H9 (cell line): ENCODE results near the gene COL8A1. TPM values are rescaled to one million over a fixed set of nuclear protein-coding genes. Genes with fewer than 3 reads are reported as not detected.

ENCODE experiments used
- DNase-seq: peaks from one replicate; pipeline ENCODE4 v3.0.0-alpha.2; 2017
- H2AFZ ChIP-seq: one replicate; pipeline ENCODE4 v1.6.1; 2013; ENCODE audit warnings: mild to moderate bottlenecking, low read length, control low read depth, moderate library complexity
- H2AK5ac ChIP-seq: 2 replicates; pipeline ENCODE4 v1.6.1; 2013; ENCODE audit warnings: low read length, control low read depth, mixed read lengths; ENCODE audit not compliant: insufficient read length
- H2BK120ac ChIP-seq: one replicate; pipeline ENCODE4 v1.6.1; 2013; ENCODE audit warnings: low read depth, mild to moderate bottlenecking, low read length, control low read depth, inconsistent platforms; ENCODE audit not compliant: poor library complexity, severe bottlenecking
- H2BK12ac ChIP-seq: 2 replicates; pipeline ENCODE4 v1.6.1; 2013; ENCODE audit warnings: low read length, control low read depth, mixed read lengths, low read depth; ENCODE audit not compliant: insufficient read length
- H2BK15ac ChIP-seq: 2 replicates; pipeline ENCODE4 v1.6.1; 2013; ENCODE audit warnings: low read depth, low read length, control low read depth
- H2BK20ac ChIP-seq: one replicate; pipeline ENCODE4 v1.6.1; 2013; ENCODE audit warnings: low read depth, mild to moderate bottlenecking, low read length, control low read depth, inconsistent platforms; ENCODE audit not compliant: poor library complexity, severe bottlenecking
- H2BK5ac ChIP-seq: 2 replicates; pipeline ENCODE4 v1.6.1; 2013; ENCODE audit warnings: low read length, control low read depth, mixed read lengths; ENCODE audit not compliant: insufficient read length
- H3K14ac ChIP-seq: 2 replicates; pipeline ENCODE4 v1.6.1; 2013; ENCODE audit warnings: low read length, control low read depth; ENCODE audit not compliant: insufficient read depth
- H3K18ac ChIP-seq: 2 replicates; pipeline ENCODE4 v1.6.1; 2013; ENCODE audit warnings: low read depth, mild to moderate bottlenecking, mixed read lengths, low read length, control low read depth; ENCODE audit not compliant: insufficient read length
- H3K23ac ChIP-seq: 2 replicates; pipeline ENCODE4 v1.6.1; 2013; ENCODE audit warnings: low read length, control low read depth, mixed read lengths, low read depth; ENCODE audit not compliant: insufficient read length
- H3K23me2 ChIP-seq: 2 replicates; pipeline ENCODE4 v1.6.1; 2013; ENCODE audit warnings: low read depth, mild to moderate bottlenecking, mixed read lengths, low read length, control low read depth; ENCODE audit not compliant: insufficient read length, poor library complexity, severe bottlenecking
- H3K27ac ChIP-seq: 2 replicates; pipeline ENCODE4 v1.5.1; 2013; ENCODE audit warnings: low read length, control low read depth, mixed read lengths, low read depth; ENCODE audit not compliant: insufficient read length
- H3K27me3 ChIP-seq: 2 replicates; pipeline ENCODE4 v1.6.1; 2013; ENCODE audit warnings: low read length, control low read depth, inconsistent platforms; ENCODE audit not compliant: insufficient read depth
- H3K4ac ChIP-seq: 2 replicates; pipeline ENCODE4 v1.6.1; 2013; ENCODE audit warnings: low read depth, mild to moderate bottlenecking, control low read depth, inconsistent platforms, low read length, moderate library complexity
- H3K4me1 ChIP-seq: 2 replicates; pipeline ENCODE4 v1.6.1; 2013; ENCODE audit warnings: low read length, control low read depth, inconsistent platforms; ENCODE audit not compliant: insufficient read depth
- H3K4me2 ChIP-seq: 2 replicates; pipeline ENCODE4 v1.6.1; 2013; ENCODE audit warnings: low read length, control low read depth, mixed read lengths; ENCODE audit not compliant: insufficient read length, insufficient read depth
- H3K56ac ChIP-seq: 2 replicates; pipeline ENCODE4 v1.6.1; 2013; ENCODE audit warnings: low read depth, mild to moderate bottlenecking, mixed read lengths, low read length, control low read depth; ENCODE audit not compliant: insufficient read length
- H3K79me1 ChIP-seq: 2 replicates; pipeline ENCODE4 v1.6.1; 2013; ENCODE audit warnings: low read depth, mild to moderate bottlenecking, moderate library complexity, low read length, control low read depth, inconsistent platforms; ENCODE audit not compliant: insufficient read depth, poor library complexity, severe bottlenecking
- H3K79me2 ChIP-seq: 2 replicates; pipeline ENCODE4 v1.6.1; 2013; ENCODE audit warnings: low read length, control low read depth, inconsistent platforms; ENCODE audit not compliant: insufficient read depth
- H3K9ac ChIP-seq: 2 replicates; pipeline ENCODE4 v1.6.1; 2013; ENCODE audit warnings: low read length, control low read depth, mixed read lengths; ENCODE audit not compliant: insufficient read length; ENCODE audit errors: extremely low read depth
- H3K9me3 ChIP-seq: one replicate; pipeline ENCODE4 v1.6.1; 2013; ENCODE audit warnings: low read depth, low read length, inconsistent platforms; ENCODE audit not compliant: control insufficient read depth
- H3T11ph ChIP-seq: one replicate; pipeline ENCODE4 v1.6.1; 2013; ENCODE audit warnings: mild to moderate bottlenecking, low read length, control low read depth, inconsistent platforms
- H4K20me1 ChIP-seq: one replicate; pipeline ENCODE4 v1.6.1; 2013; ENCODE audit not compliant: control insufficient read depth, insufficient read length, insufficient read depth
- H4K5ac ChIP-seq: 2 replicates; pipeline ENCODE4 v1.6.1; 2013; ENCODE audit warnings: low read depth, mild to moderate bottlenecking, mixed read lengths, low read length, control low read depth; ENCODE audit not compliant: insufficient read length
- H4K8ac ChIP-seq: replicated peaks from 2 replicates; pipeline ENCODE4 v1.6.1; 2013; ENCODE audit warnings: low read length, control low read depth, mixed read lengths, low read depth; ENCODE audit not compliant: insufficient read length
- H4K91ac ChIP-seq: 2 replicates; pipeline ENCODE4 v1.6.1; 2013; ENCODE audit warnings: low read depth, mild to moderate bottlenecking, moderate library complexity, mixed read lengths, low read length, control low read depth; ENCODE audit not compliant: insufficient read length
- H3K27ac Mint-ChIP-seq, 3 experiments: 2 replicates in 2 of 3; 3 replicates in 1 of 3; pipeline ENCODE4 v1.8.0; 2020 to 2021; ENCODE audit warnings: mixed read lengths in 3 of 3, mild to moderate bottlenecking in 1 of 3, moderate library complexity in 1 of 3
- H3K27me3 Mint-ChIP-seq: 2 replicates; pipeline ENCODE4 v1.8.0; 2021; ENCODE audit warnings: low read depth, mild to moderate bottlenecking, moderate library complexity, mixed read lengths
- H3K36me3 Mint-ChIP-seq, 3 experiments: 2 replicates in 2 of 3; 3 replicates in 1 of 3; pipeline ENCODE4 v1.8.0; 2020 to 2021; ENCODE audit warnings: low read depth in 3 of 3, mixed read lengths in 3 of 3; ENCODE audit not compliant: insufficient read depth in 1 of 3
- H3K4me1 Mint-ChIP-seq, 2 experiments: 2 replicates each; pipeline ENCODE4 v1.8.0; 2020; ENCODE audit warnings: mixed read lengths in 2 of 2
- H3K4me3 Mint-ChIP-seq, 2 experiments: 2 replicates in 1 of 2; 3 replicates in 1 of 2; pipeline ENCODE4 v1.8.0; 2020 to 2021; ENCODE audit warnings: mild to moderate bottlenecking in 2 of 2, mixed read lengths in 2 of 2, moderate library complexity in 1 of 2
- H3K9me3 Mint-ChIP-seq, 2 experiments: 2 replicates in 1 of 2; 3 replicates in 1 of 2; pipeline ENCODE4 v1.8.0; 2020; ENCODE audit warnings: mild to moderate bottlenecking in 2 of 2, mixed read lengths in 2 of 2, moderate library complexity in 1 of 2
- WGBS: extraction: QIAGEN DNeasy Blood & Tissue Kit; methylation state at CpG from one replicate; pipeline ENCODE4 v1.1.7; 2013; ENCODE audit warnings: missing lambda C conversion rate, low lambda C conversion rate, mixed read lengths; ENCODE audit not compliant: insufficient read length; ENCODE audit errors: extremely low coverage; 5-methylcytosine and 5-hydroxymethylcytosine counted together
- total RNA-seq: library from RNA; stranded (reverse); gene quantifications from 2 replicates; pipeline ENCODE4 v1.2.1, GENCODE V29; 2021
- TF ChIP-seq, protein P1 (sequence below): fragments of 200-600 bp; sonication (generic); conservative IDR thresholded peaks from 3 replicates; pipeline ENCODE4 v1.8.0; 2021; ENCODE audit warnings: antibody characterized with exemption, mild to moderate bottlenecking

Gene COL8A1
- total RNA-seq, 1 experiment from 2014 or later = 0.17 TPM

DNA sequence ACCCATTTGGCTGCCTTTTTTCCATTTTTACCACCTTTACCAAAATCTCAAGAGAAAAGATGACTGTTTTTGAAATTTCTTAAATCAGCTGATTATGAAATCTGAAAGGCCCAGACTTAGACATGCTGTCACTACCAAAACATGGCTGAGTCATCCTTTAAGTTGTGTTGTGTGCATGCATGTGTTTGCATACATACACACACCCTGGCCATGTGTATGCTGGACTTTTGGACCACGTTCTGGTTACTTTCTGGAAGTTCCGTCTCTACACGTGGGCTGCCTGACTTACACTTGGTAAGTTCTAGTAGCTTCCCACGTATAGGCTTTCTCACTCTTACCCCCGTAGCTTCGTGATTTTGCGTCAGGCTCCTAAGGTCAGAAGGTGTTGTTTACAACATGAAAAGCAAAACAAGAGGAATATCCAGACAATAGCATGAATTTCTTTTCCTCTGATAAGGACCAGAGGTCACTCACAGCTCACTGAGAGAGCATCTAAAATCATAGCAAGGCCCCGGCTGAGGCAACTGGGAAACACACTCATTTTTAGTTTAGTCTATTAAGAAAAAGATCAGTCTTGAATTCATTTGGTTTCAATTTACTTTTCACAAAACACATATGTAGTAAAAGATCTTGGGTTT lies 62.4 kb downstream of the COL8A1 start:
- H2BK20ac ChIP-seq = no peak overlapping the region
- H3K27ac Mint-ChIP-seq = no peak overlapping the region
- no peak overlapping the region for H3K4me3 Mint-ChIP-seq
- no peak overlapping the region for H3K4ac ChIP-seq
- H3K36me3 Mint-ChIP-seq = no peaks in the 10 kb centered on the region
- DNase-seq = no peak
- H3K56ac ChIP-seq = no peak overlapping the region
- no peaks in the 10 kb centered on the region for H3K27me3 ChIP-seq
- no peak overlapping the region for H3K14ac ChIP-seq
- no peak overlapping the region for H3K23ac ChIP-seq
- no peaks in the 10 kb centered on the region for H4K20me1 ChIP-seq
- H3K79me2 ChIP-seq = no peaks in the 10 kb centered on the region
- no peak overlapping the region for H4K5ac ChIP-seq
- H3K9me3 Mint-ChIP-seq = no peaks in the 10 kb centered on the region
- peaks cover 3% of the 10 kb centered on the region in 2 experiments; a peak in 1 of 4 replicates for H3K4me1 Mint-ChIP-seq
- H2BK5ac ChIP-seq = peak overlapping the region; percentile 9
- H2BK15ac ChIP-seq = no peak overlapping the region
- H3K4me2 ChIP-seq = no peak overlapping the region
- no peak overlapping the region for H3K27ac ChIP-seq
- no peak overlapping the region for H4K8ac ChIP-seq
- no peak overlapping the region for H3T11ph ChIP-seq
- H2BK12ac ChIP-seq = no peak overlapping the region
- H2BK120ac ChIP-seq = no peak overlapping the region
- no peak overlapping the region for H4K91ac ChIP-seq
- no peaks in the 10 kb centered on the region for H3K23me2 ChIP-seq
- H3K9me3 ChIP-seq = no peaks in the 10 kb centered on the region
- no peaks in the 10 kb centered on the region; the same call in 1 of the 2 replicates for H3K4me1 ChIP-seq
- H2AK5ac ChIP-seq = no peak overlapping the region
- H2AFZ ChIP-seq = no peak overlapping the region
- no CpG with 5 or more reads among the region's 8 CpGs for WGBS
- H3K9ac ChIP-seq = no peak overlapping the region
- TF ChIP-seq, protein P1, sequence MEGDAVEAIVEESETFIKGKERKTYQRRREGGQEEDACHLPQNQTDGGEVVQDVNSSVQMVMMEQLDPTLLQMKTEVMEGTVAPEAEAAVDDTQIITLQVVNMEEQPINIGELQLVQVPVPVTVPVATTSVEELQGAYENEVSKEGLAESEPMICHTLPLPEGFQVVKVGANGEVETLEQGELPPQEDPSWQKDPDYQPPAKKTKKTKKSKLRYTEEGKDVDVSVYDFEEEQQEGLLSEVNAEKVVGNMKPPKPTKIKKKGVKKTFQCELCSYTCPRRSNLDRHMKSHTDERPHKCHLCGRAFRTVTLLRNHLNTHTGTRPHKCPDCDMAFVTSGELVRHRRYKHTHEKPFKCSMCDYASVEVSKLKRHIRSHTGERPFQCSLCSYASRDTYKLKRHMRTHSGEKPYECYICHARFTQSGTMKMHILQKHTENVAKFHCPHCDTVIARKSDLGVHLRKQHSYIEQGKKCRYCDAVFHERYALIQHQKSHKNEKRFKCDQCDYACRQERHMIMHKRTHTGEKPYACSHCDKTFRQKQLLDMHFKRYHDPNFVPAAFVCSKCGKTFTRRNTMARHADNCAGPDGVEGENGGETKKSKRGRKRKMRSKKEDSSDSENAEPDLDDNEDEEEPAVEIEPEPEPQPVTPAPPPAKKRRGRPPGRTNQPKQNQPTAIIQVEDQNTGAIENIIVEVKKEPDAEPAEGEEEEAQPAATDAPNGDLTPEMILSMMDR = no peak
- no peaks in the 10 kb centered on the region for H3K79me1 ChIP-seq
- no peaks in the 10 kb centered on the region for H3K27me3 Mint-ChIP-seq
- H3K18ac ChIP-seq = no peak overlapping the region
